Subcutaneous preadipocyte (primary cell): Measurements from ENCODE around the gene OSBPL3. TPM values are rescaled to one million over a fixed set of nuclear protein-coding genes. Genes with fewer than 3 reads are reported as not detected.

Experiments used
- total RNA-seq: library from RNA; depleted of rRNA; stranded (reverse); fragments of >200 nt; gene quantifications from 2 replicates; pipeline ENCODE4 v1.2.3, GENCODE V29; 2012

The OSBPL3 gene, protein sequence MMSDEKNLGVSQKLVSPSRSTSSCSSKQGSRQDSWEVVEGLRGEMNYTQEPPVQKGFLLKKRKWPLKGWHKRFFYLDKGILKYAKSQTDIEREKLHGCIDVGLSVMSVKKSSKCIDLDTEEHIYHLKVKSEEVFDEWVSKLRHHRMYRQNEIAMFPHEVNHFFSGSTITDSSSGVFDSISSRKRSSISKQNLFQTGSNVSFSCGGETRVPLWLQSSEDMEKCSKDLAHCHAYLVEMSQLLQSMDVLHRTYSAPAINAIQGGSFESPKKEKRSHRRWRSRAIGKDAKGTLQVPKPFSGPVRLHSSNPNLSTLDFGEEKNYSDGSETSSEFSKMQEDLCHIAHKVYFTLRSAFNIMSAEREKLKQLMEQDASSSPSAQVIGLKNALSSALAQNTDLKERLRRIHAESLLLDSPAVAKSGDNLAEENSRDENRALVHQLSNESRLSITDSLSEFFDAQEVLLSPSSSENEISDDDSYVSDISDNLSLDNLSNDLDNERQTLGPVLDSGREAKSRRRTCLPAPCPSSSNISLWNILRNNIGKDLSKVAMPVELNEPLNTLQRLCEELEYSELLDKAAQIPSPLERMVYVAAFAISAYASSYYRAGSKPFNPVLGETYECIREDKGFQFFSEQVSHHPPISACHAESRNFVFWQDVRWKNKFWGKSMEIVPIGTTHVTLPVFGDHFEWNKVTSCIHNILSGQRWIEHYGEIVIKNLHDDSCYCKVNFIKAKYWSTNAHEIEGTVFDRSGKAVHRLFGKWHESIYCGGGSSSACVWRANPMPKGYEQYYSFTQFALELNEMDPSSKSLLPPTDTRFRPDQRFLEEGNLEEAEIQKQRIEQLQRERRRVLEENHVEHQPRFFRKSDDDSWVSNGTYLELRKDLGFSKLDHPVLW
- 20.6 and 36.8 TPM in 2 replicates for total RNA-seq

DNA sequence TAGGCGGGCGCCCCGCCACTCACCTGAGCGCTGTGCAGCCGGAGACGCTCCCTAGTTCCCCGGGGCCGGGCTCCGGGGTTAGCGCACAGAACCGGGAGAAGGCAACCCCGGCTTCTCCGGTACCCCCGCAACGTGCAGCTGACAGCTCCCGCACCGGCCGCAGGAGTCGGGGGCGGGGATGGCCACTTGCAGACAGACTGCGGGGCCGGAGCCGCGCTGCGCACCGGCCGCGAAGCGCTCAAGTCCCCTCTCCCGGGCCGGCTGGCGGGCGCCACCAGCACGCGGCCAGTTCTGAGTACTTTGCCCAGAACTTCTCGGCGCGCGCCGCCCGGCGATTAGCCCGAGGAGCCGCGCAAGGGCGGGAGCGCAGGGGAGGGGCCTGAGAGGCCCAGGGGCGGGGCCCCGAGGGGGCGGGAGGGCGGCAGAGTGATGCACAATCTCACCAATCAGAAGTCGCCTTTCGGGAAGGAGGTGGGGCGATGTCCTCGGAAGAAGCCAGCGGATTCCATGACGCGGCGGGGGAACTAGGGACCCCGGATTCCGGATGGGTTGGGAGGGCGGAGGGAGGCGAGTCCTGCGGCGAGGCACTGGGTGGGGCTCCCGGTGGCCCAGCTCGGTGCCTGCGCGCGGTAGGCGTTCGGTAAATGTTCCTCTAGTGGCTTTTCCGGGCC is at the start of gene OSBPL3:
OSBPL3 (minus strand) TSS at position 316 of the 671 bp plus-strand sequence. CDS start 87,706 bp downstream, outside the sequence.

DNA sequence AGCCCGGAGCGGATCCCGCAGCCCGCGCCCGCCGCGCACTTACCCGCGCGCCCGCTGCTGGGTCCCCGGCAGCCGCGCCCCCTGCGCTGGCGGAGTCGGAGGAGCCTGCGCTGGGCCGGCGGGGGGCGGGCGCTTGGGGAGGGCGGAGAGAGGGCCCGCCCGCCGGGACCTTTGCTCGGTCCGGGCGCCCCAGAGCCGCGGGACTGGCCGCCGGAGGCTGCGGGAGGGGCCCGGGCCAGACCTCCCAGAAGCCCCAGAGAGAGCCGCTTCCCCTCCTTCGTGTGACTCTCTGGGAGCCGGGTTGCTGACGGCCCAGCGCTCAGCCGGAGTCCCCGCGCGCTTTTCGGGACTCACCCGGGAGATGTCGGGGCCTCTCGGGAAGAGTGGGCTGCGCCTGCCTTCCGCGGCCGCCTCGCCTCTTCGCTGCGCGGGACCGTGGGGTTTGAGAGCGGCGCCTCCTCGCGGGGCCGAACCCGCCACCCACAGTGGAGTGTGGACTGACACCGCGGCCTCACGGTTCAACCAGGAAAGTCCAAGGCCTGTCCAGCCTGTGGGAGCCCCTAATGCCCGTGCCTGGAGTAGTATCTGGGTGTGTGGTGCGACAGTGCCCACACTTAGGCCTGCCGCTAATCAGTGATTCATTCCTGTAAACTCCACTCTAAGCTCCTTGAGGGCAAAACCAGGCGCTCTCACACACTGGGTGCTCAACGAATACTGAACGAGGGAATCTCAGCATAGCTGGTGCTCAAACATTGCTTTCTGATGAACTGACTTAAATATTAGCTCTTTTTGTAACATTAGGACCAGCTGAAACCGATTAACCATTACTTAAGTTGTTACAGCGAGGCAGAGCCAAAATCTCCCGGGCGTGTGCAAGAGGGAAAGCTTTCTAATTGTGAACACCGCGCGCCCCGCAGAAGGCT is 222.4 kb downstream of the OSBPL3 start, which contains the start of gene GSDME:
GSDME (minus strand) TSS at position 112 of the 923 bp plus-strand sequence. CDS start 7,690 bp downstream, outside the sequence.

Other genes starting within 250 kb of the OSBPL3 start
- gene GSDME, start 222.7 kb downstream of the OSBPL3 start, total RNA-seq, result 12.1 and 12.9 TPM in 2 replicates
- gene CYCS, start 145.1 kb upstream of the OSBPL3 start, total RNA-seq, result 26.1 and 41.6 TPM in 2 replicates
- gene NPVF, start 248.3 kb upstream of the OSBPL3 start, total RNA-seq, result not detected in 2 replicates